GM12892 (cell line): Measurements from ENCODE around the gene CACNA1F.

Source experiments
- POLR2A ChIP-seq: IDR thresholded peaks from 2 replicates; pipeline ENCODE4 v1.6.1; 2011; ENCODE audit warnings: low read depth, low read length, control low read depth
- POLR2AphosphoS5 ChIP-seq: IDR thresholded peaks from 2 replicates; pipeline ENCODE4 v1.6.1; 2011; ENCODE audit warnings: low read depth, low read length, control low read depth

GRCh38 chrX:49155900-49156837 is 77.0 kb downstream of the CACNA1F start:
- TF ChIP-seq POLR2A (peak; percentile 26; the same call in 1 of the 2 replicates), POLR2AphosphoS5 (no peak)
